Duodenal mucosa (tissue), 2 donors: ENCODE results near the gene ANKEF1.

Source experiments
- H3K27ac ChIP-seq: one replicate; pipeline ENCODE4 v1.7.0; 2013; ENCODE audit warnings: low read depth, low read length
- H3K27me3 ChIP-seq, 2 donors: one replicate each; pipeline ENCODE4 v1.7.0; 2013; ENCODE audit warnings: low read length in 2 of 2, control low read depth in 1 of 2; ENCODE audit not compliant: insufficient read depth in 2 of 2, control insufficient read depth in 1 of 2
- H3K36me3 ChIP-seq, 2 donors: one replicate each; pipeline ENCODE4 v1.7.0; 2013; ENCODE audit warnings: low read length in 2 of 2, control low read depth in 1 of 2; ENCODE audit not compliant: insufficient read depth in 2 of 2, control insufficient read depth in 1 of 2
- H3K4me1 ChIP-seq, 2 donors: one replicate each; pipeline ENCODE4 v1.7.0; 2013; ENCODE audit warnings: low read length in 2 of 2, control low read depth in 1 of 2; ENCODE audit not compliant: insufficient read depth in 2 of 2, control insufficient read depth in 1 of 2
- H3K4me3 ChIP-seq, 2 donors: one replicate each; pipeline ENCODE4 v1.7.0; 2013; ENCODE audit warnings: low read length in 2 of 2, low read depth in 1 of 2
- H3K9ac ChIP-seq, 2 donors: one replicate each; pipeline ENCODE4 v1.7.0; 2013; ENCODE audit warnings: low read length in 2 of 2, low read depth in 1 of 2
- H3K9me3 ChIP-seq, 2 donors: one replicate each; pipeline ENCODE4 v1.7.0; 2013; ENCODE audit warnings: low read length in 2 of 2, control low read depth in 1 of 2; ENCODE audit not compliant: control insufficient read depth in 1 of 2

The ANKEF1 gene

DNA sequence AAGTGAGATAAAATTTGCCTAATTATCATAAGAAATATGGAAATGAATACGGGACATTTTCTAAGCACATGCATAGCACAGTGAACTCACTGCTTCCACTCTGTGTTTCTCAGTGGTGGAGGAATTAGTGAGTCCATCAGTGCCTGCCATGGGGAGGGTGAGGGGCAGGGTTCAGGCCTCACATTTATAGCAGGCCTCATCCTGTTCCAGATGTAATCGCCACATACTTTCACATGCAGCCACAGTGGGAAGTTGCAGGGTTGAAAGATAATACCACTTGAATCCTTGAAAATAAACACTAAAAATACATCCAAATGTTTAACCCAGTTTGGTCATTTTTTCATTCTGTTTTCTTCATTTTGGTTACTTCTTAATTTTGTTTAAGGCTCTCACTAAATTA lies 29.9 kb upstream of the ANKEF1 start:
- Histone ChIP-seq H3K27ac (no peak overlapping the region), H3K27me3 (no peaks in the 10 kb centered on the region), H3K36me3 (no peaks in the 10 kb centered on the region), H3K9me3 (no peaks in the 10 kb centered on the region), H3K9ac (no peak overlapping the region), H3K4me1 (no peaks in the 10 kb centered on the region), H3K4me3 (no peak overlapping the region)

DNA sequence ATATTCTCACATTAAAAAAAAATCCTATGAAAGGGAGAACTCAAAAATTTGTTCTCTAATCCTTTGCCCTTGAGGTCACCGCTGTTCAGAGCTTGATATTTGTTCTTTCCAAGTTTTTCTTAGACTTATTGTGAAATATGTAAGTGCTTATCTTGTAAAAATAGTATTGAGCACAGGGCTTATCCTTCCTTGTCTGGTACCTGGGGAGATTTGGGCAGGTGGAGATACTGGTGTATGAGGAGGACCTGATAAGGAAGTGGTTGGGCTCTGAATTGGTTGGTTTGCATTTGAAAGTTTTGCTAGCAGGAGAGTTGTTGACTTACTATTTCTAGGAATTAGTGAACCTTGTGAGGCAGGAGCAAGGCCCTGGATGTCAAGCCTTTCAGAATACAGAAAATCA lies 28.9 kb upstream of the ANKEF1 start:
- H3K27ac ChIP-seq: no peak overlapping the region
- H3K9me3 ChIP-seq: no peaks in the 10 kb centered on the region
- no peaks in the 10 kb centered on the region for H3K36me3 ChIP-seq
- no peaks in the 10 kb centered on the region for H3K27me3 ChIP-seq
- no peaks in the 10 kb centered on the region for H3K4me1 ChIP-seq
- H3K4me3 ChIP-seq: no peak overlapping the region
- no peak overlapping the region for H3K9ac ChIP-seq

DNA sequence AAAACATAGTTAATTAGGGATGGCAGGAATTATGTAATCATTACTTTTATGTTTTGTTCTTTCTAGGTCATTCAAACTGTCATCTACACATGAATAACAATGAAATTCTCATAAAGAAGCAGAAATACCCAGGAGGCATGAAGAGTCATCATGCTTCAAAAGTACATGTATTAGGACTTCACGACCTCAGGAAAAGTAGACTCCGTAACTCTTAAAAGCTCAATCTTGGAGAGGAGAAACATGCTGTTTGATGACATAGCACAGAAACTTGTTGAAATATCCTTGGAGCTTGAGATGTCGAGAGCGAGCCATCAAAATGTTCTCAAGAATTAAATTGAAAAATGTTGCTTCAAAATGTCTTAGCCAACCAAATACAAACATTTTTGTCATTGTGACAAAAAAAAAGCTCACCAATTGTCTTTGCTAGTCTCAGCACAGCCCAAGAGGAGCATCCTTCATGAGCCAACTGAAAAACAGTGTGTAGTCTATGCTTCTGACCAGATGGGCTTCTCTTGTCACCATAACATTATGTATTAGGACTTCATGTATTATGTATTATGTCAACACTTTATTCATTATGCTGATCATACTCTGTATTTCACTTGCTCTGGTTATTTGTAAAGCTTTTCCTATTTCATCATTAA lies 28.2 kb upstream of the ANKEF1 start:
- Histone ChIP-seq H3K27me3 (no peaks in the 10 kb centered on the region), H3K9me3 (no peaks in the 10 kb centered on the region), H3K9ac (no peak overlapping the region), H3K27ac (no peak overlapping the region), H3K36me3 (no peaks in the 10 kb centered on the region), H3K4me3 (no peak overlapping the region), H3K4me1 (no peaks in the 10 kb centered on the region)

DNA sequence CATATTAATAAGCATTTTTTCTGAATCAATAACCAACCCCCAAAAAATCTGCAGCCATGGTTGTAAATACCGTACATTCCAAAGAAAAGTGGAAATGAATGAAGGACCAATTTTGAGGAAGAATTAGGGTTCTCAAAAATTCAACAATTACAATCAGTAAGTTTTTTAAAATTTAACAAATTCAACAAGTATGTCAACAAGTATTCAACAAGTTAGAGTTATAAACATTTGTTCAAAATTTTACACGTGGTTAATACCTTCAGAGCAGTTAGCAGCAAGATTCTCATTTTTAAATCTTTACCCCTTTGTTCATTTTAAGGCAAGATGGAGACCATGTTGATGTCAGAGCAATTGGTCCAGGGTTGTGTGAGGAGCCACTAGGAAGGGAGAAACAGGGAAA lies 27.6 kb upstream of the ANKEF1 start:
- Histone ChIP-seq H3K9ac (no peak overlapping the region), H3K27me3 (no peaks in the 10 kb centered on the region), H3K4me1 (no peaks in the 10 kb centered on the region), H3K4me3 (no peak overlapping the region), H3K36me3 (no peaks in the 10 kb centered on the region), H3K27ac (no peak overlapping the region), H3K9me3 (no peaks in the 10 kb centered on the region)

DNA sequence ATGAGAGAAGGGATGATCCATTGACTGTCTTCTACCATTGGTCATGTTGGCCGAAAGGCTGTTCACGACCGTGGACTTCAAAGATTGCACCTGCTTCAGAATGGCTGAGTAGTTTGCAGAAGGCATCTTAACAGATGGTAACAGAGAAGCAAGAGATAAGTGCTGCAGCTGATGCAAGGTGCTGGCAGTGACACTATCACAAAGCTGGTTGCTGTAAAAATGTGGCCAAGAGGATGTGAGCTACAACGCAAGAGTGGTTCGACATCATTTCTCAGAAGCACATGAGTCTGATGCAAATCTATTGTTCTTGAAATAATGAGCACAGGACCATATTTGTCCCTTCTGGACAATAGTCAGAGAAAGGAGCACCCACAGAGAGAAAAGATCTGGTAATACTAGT lies 27.0 kb upstream of the ANKEF1 start:
- no peaks in the 10 kb centered on the region for H3K27me3 ChIP-seq
- no peaks in the 10 kb centered on the region for H3K4me1 ChIP-seq
- H3K9me3 ChIP-seq: no peaks in the 10 kb centered on the region
- H3K9ac ChIP-seq: no peak overlapping the region
- no peaks in the 10 kb centered on the region for H3K36me3 ChIP-seq
- H3K27ac ChIP-seq: no peak overlapping the region
- no peak overlapping the region for H3K4me3 ChIP-seq

DNA sequence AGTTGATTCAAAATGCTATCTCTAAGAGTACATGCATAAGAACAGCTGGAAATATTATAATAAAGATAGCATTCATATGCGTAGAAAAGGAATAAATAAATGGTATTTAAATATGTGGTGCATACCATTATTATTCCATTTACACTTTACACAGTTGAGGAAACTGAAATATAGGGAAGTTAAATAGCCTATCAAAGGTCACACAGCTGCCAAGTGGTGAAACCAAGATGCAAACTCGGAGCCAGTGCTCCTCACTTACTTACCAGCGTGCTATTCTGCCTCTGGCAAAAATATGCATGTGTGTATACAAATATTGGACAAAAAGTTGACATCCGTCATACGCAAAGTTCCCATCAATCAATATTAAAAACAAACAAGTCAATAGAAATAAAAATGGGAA lies 22.3 kb upstream of the ANKEF1 start:
- no peaks in the 10 kb centered on the region for H3K36me3 ChIP-seq
- H3K4me3 ChIP-seq: no peak overlapping the region
- no peak overlapping the region for H3K27ac ChIP-seq
- H3K4me1 ChIP-seq: no peaks in the 10 kb centered on the region
- no peaks in the 10 kb centered on the region for H3K9me3 ChIP-seq
- no peaks in the 10 kb centered on the region for H3K27me3 ChIP-seq
- H3K9ac ChIP-seq: no peak overlapping the region

DNA sequence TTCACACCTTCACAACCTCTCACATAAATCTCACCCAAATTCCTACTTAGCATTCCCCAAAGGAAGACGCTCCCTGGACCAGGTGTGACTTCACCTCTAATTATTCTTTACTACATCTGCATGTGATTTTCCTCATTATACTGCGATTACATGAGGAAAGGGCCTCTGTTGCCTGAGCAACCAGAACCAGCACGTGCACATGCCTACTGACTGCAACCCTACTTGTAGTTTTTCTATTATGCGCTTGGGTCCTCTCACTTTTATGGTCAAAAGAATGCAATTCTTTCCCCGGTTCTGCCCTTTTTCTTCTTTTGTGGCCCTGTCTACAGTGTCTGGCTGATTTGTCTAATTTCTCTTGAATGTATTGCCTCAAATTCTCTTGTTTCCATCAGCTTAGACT lies 20.4 kb upstream of the ANKEF1 start:
- no peaks in the 10 kb centered on the region for H3K9me3 ChIP-seq
- H3K27me3 ChIP-seq: no peaks in the 10 kb centered on the region
- no peaks in the 10 kb centered on the region for H3K4me1 ChIP-seq
- no peak overlapping the region for H3K27ac ChIP-seq
- H3K4me3 ChIP-seq: no peak overlapping the region
- no peaks in the 10 kb centered on the region for H3K36me3 ChIP-seq
- no peak overlapping the region for H3K9ac ChIP-seq

DNA sequence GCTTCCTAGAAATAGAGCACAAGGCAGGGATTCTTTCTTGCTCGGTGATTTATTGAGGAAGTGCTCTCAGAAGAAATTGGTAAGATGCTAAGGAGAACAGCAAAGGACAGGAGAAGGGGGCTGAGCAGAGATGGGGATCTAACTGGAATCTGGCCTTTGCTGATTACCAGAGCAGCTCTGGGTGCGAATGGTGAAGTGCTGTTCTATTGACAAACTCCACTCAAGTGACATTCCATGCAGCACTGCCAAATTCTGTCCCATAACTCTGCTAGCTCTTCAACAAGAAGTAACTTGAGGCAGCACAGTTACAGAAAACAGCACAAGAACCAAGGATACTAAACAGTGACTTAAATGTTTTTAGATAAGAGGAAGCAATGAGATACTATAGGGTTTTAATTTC lies 13.8 kb upstream of the ANKEF1 start:
- Histone ChIP-seq H3K9ac (no peak overlapping the region), H3K4me3 (no peak overlapping the region), H3K4me1 (no peaks in the 10 kb centered on the region), H3K27me3 (peaks cover 0 to 3% of the 10 kb centered on the region in 2 donors), H3K27ac (no peak overlapping the region), H3K9me3 (no peaks in the 10 kb centered on the region), H3K36me3 (no peaks in the 10 kb centered on the region)

DNA sequence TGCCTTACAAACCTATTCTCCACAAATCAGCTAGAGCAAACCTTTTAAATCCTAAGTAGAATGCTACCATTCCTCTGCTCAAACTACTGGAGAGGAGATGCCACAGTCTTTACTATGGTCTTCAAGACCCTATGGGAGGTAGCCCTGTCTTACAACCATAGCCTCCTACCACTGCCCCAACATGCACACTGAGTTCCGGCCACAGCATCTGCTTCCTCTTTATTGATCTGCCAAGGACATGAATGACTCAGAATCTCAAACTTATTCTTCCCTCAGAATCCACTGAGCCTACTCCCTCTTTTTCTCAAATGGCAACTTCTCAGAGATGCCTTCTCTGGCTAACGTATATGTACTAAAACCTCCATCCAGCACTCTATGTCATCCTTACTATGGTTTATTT lies 12.2 kb upstream of the ANKEF1 start:
- Histone ChIP-seq H3K9ac (no peak overlapping the region), H3K9me3 (no peaks in the 10 kb centered on the region), H3K36me3 (no peaks in the 10 kb centered on the region), H3K4me1 (no peaks in the 10 kb centered on the region), H3K4me3 (no peak overlapping the region), H3K27ac (no peak overlapping the region), H3K27me3 (peaks cover 0 to 3% of the 10 kb centered on the region in 2 donors)

DNA sequence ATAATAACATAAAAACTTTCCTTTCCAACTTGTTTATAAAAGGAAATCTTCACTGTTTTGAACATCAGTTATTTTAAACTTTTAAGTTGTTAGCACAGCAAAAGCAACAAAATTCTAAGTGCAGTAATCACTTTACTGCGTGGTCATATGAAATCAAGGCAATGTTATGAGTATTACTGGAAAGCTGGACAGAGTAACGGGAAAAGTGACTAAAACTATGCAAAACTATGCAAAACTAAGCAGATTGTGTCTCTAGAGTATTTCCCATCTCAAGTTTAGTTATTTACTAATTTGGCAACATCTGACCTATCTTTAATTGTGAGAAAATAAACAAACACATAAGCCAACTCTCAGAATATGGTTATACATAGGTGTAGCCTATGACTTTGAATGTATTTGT lies 10.9 kb upstream of the ANKEF1 start:
- no peaks in the 10 kb centered on the region for H3K9me3 ChIP-seq

More for the DNA sequence above, 10.9 kb upstream of the ANKEF1 start:
- H3K27ac ChIP-seq: no peak overlapping the region
- H3K4me3 ChIP-seq: no peak overlapping the region
- H3K36me3 ChIP-seq: no peaks in the 10 kb centered on the region
- H3K9ac ChIP-seq: no peak overlapping the region
- no peaks in the 10 kb centered on the region for H3K4me1 ChIP-seq
- peaks cover 0 to 3% of the 10 kb centered on the region in 2 donors for H3K27me3 ChIP-seq
